ENCODE measurements around the gene UROS.
A peak's percentile ranks its signal among the peaks of the same experiment; 100 is the strongest.

UROS gene

GRCh38 chr10:125822878-125823662 lies at the start of gene UROS, which contains the start of gene BCCIP:
UROS (minus strand) TSS chr10:125823258; CDS start chr10:125816499, 6,759 bp downstream.
BCCIP (plus strand) TSS chr10:125823546; CDS start chr10:125823558, 12 bp downstream.
- DNase-seq, result peak; percentile 95

GRCh38 chr10:125871338-125871737 lies 48.3 kb upstream of the UROS start:
- DNase-seq, result no peak

GRCh38 chr10:125868372-125868975 lies 45.4 kb upstream of the UROS start:
- DNase-seq, result no peak

GRCh38 chr10:125866421-125867029 lies 43.5 kb upstream of the UROS start:
- DNase-seq, result no peak

GRCh38 chr10:125865120-125865519 lies 42.1 kb upstream of the UROS start:
- no peak for DNase-seq

- no peak for DNase-seq
These were observed 36.2 kb upstream of the UROS start for GRCh38 chr10:125859128-125859817.

GRCh38 chr10:125857185-125857760 lies 34.2 kb upstream of the UROS start:
- no peak for DNase-seq

GRCh38 chr10:125852487-125852886 lies 29.4 kb upstream of the UROS start:
- DNase-seq, result no peak

- DNase-seq, result no peak
These were observed 28.0 kb upstream of the UROS start for GRCh38 chr10:125850766-125851731.

- DNase-seq, result no peak
These were observed 26.4 kb upstream of the UROS start for GRCh38 chr10:125849448-125849847.

- DNase-seq, result no peak
These were observed 25.8 kb upstream of the UROS start for GRCh38 chr10:125848857-125849256.

GRCh38 chr10:125848371-125848770 lies 25.3 kb upstream of the UROS start:
- no peak for DNase-seq

- no peak for DNase-seq
These were observed 23.8 kb upstream of the UROS start for GRCh38 chr10:125846894-125847293.

- no peak for DNase-seq
These were observed 22.6 kb upstream of the UROS start for GRCh38 chr10:125845617-125846016.

GRCh38 chr10:125844751-125845221 lies 21.7 kb upstream of the UROS start:
- no peak for DNase-seq

- DNase-seq, result no peak
These were observed 20.7 kb upstream of the UROS start for GRCh38 chr10:125843603-125844329.

- no peak for DNase-seq
These were observed 17.9 kb upstream of the UROS start for GRCh38 chr10:125840955-125841354.

GRCh38 chr10:125840406-125840805 lies 17.3 kb upstream of the UROS start:
- no peak for DNase-seq

GRCh38 chr10:125838802-125839575 lies 15.9 kb upstream of the UROS start:
- DNase-seq, result no peak

- DNase-seq, result no peak
These were observed 13.7 kb upstream of the UROS start for GRCh38 chr10:125836746-125837145.
